MM.1S (cell line): ENCODE results near the gene SLC4A3.

Source experiments
- DNase-seq: peaks from one replicate; pipeline ENCODE4 v3.0.0-alpha.2; 2015
- H2AFZ ChIP-seq: fragments of 300-600 bp; sonication (generic); 2 replicates; pipeline ENCODE4 v1.6.0; 2016; ENCODE audit warnings: antibody characterized with exemption, low read length
- H3F3A ChIP-seq: fragments of 300-600 bp; sonication (generic); 2 replicates; pipeline ENCODE4 v1.6.1; 2016; ENCODE audit warnings: mild to moderate bottlenecking, antibody characterized with exemption, low read length, moderate library complexity, mixed read lengths; ENCODE audit not compliant: insufficient read depth
- H3K27ac ChIP-seq: fragments of 300-600 bp; sonication (generic); 2 replicates; pipeline ENCODE4 v1.5.1; 2016; ENCODE audit warnings: mild to moderate bottlenecking, low read length
- H3K27me3 ChIP-seq: fragments of 300-600 bp; sonication (generic); replicated peaks from 2 replicates; pipeline ENCODE4 v1.6.0; 2016; ENCODE audit warnings: low read length; ENCODE audit not compliant: insufficient read depth
- H3K36me3 ChIP-seq: fragments of 300-600 bp; sonication (generic); replicated peaks from 2 replicates; pipeline ENCODE4 v1.6.1; 2016; ENCODE audit warnings: mild to moderate bottlenecking, low read length, mixed read lengths; ENCODE audit not compliant: insufficient read depth
- H3K4me1 ChIP-seq: fragments of 300-600 bp; sonication (generic); 2 replicates; pipeline ENCODE4 v1.6.1; 2016; ENCODE audit warnings: low read length, mixed read lengths
- H3K4me2 ChIP-seq: fragments of 300-600 bp; sonication (generic); 2 replicates; pipeline ENCODE4 v1.6.0; 2016; ENCODE audit warnings: low read depth, low read length
- H3K4me3 ChIP-seq: fragments of 300-600 bp; sonication (generic); 2 replicates; pipeline ENCODE4 v1.5.1; 2016; ENCODE audit warnings: low read length, mixed read lengths
- H3K79me2 ChIP-seq: fragments of 300-600 bp; sonication (generic); 2 replicates; pipeline ENCODE4 v1.6.1; 2016; ENCODE audit warnings: mixed run types, low read length, mixed read lengths
- H3K9ac ChIP-seq: fragments of 300-600 bp; sonication (generic); 2 replicates; pipeline ENCODE4 v1.6.1; 2016; ENCODE audit warnings: low read length, mixed read lengths
- H3K9me2 ChIP-seq: fragments of 300-600 bp; sonication (generic); replicated peaks from 2 replicates; pipeline ENCODE4 v1.6.1; 2016; ENCODE audit warnings: mild to moderate bottlenecking, low read length, mixed read lengths; ENCODE audit not compliant: insufficient read depth
- H3K9me3 ChIP-seq: fragments of 300-600 bp; sonication (generic); replicated peaks from 2 replicates; pipeline ENCODE4 v1.6.1; 2016; ENCODE audit warnings: mild to moderate bottlenecking, low read length, mixed read lengths; ENCODE audit not compliant: insufficient read depth
- H4K20me1 ChIP-seq: fragments of 300-600 bp; sonication (generic); 2 replicates; pipeline ENCODE4 v1.6.1; 2016; ENCODE audit warnings: mild to moderate bottlenecking, low read length, moderate library complexity, mixed read lengths; ENCODE audit not compliant: insufficient read depth
- EZH2 ChIP-seq: fragments of 300-600 bp; sonication (generic); optimal IDR thresholded peaks from 2 replicates; pipeline ENCODE3; 2017; ENCODE audit warnings: low read depth, mild to moderate bottlenecking, antibody characterized with exemption, low read length, mixed read lengths
- EZH2phosphoT487 ChIP-seq: fragments of 300-600 bp; sonication (generic); IDR thresholded peaks from 2 replicates; pipeline ENCODE4 v1.6.1; 2018; ENCODE audit warnings: antibody characterized with exemption, low read length
- TF ChIP-seq, protein P1 (sequence below): fragments of 300-600 bp; sonication (generic); IDR thresholded peaks from 2 replicates; pipeline ENCODE4 v1.5.1; 2016; ENCODE audit warnings: antibody characterized with exemption, low read length, mixed read lengths

SLC4A3 gene

DNA sequence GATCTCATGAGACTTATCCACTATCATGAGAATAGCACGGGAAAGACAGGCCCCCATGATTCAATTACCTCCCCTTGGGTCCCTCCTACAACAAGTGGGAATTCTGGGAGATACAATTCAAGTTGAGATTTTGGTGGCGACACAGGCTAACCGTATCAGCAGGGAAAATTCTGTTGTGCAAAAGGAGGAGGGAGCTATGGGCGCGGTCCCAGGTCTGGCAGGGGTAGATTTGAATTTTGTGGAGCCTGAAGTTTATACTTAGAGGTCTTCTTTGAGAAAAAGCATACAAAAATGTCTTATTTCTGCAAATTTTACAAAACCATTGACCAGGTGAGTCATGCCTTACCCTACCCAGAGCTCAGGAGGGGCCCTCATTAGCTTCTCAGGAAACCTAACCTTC lies 36.6 kb downstream of the SLC4A3 start:
- no peak overlapping the region for H2AFZ ChIP-seq
- H3K9ac ChIP-seq = no peak overlapping the region
- H3K27ac ChIP-seq = no peak overlapping the region
- H3K36me3 ChIP-seq = no peaks in the 10 kb centered on the region
- no peaks in the 10 kb centered on the region for H3F3A ChIP-seq
- no peak overlapping the region for H3K4me3 ChIP-seq
- no peaks in the 10 kb centered on the region for H3K9me2 ChIP-seq
- H3K4me1 ChIP-seq = no peaks in the 10 kb centered on the region
- TF ChIP-seq, protein P1, sequence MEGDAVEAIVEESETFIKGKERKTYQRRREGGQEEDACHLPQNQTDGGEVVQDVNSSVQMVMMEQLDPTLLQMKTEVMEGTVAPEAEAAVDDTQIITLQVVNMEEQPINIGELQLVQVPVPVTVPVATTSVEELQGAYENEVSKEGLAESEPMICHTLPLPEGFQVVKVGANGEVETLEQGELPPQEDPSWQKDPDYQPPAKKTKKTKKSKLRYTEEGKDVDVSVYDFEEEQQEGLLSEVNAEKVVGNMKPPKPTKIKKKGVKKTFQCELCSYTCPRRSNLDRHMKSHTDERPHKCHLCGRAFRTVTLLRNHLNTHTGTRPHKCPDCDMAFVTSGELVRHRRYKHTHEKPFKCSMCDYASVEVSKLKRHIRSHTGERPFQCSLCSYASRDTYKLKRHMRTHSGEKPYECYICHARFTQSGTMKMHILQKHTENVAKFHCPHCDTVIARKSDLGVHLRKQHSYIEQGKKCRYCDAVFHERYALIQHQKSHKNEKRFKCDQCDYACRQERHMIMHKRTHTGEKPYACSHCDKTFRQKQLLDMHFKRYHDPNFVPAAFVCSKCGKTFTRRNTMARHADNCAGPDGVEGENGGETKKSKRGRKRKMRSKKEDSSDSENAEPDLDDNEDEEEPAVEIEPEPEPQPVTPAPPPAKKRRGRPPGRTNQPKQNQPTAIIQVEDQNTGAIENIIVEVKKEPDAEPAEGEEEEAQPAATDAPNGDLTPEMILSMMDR = no peak
- TF ChIP-seq EZH2phosphoT487 (no peak), EZH2 (no peak)
- no peaks in the 10 kb centered on the region for H3K9me3 ChIP-seq
- no peaks in the 10 kb centered on the region for H4K20me1 ChIP-seq
- no peak overlapping the region for H3K4me2 ChIP-seq
- no peak for DNase-seq
- H3K79me2 ChIP-seq = no peaks in the 10 kb centered on the region
- no peaks in the 10 kb centered on the region for H3K27me3 ChIP-seq

DNA sequence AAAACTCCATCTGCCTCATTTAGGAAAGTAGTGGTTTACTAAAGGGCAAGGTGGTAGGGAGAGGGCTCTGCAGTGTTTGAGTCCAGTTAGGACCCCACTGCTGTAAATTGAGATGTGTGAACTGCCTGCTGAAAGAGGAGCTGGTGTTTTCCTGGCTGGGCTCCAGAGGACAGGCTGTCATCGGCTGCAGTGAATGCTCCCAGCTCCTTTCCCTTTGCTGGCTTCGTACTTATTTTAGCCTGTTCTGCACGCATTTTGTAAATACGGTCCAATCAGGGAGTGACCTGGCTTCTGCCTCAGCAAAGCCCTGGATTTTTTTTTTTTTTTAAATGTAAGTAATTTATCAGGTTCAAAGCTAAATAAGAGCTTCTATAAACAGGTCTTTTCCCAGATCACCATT lies 37.5 kb downstream of the SLC4A3 start:
- Histone ChIP-seq H3K4me1 (no peaks in the 10 kb centered on the region), H3F3A (no peaks in the 10 kb centered on the region), H3K9me2 (no peaks in the 10 kb centered on the region), H3K36me3 (no peaks in the 10 kb centered on the region), H3K9me3 (no peaks in the 10 kb centered on the region), H4K20me1 (no peaks in the 10 kb centered on the region), H3K4me3 (no peak overlapping the region), H3K27ac (no peak overlapping the region), H3K27me3 (no peaks in the 10 kb centered on the region), H3K4me2 (no peak overlapping the region), H3K79me2 (no peaks in the 10 kb centered on the region), H3K9ac (no peak overlapping the region), H2AFZ (no peak overlapping the region)
- no peak for DNase-seq
- TF ChIP-seq, protein P1 = no peak
- TF ChIP-seq EZH2 = no peak
- TF ChIP-seq EZH2phosphoT487 = no peak

DNA sequence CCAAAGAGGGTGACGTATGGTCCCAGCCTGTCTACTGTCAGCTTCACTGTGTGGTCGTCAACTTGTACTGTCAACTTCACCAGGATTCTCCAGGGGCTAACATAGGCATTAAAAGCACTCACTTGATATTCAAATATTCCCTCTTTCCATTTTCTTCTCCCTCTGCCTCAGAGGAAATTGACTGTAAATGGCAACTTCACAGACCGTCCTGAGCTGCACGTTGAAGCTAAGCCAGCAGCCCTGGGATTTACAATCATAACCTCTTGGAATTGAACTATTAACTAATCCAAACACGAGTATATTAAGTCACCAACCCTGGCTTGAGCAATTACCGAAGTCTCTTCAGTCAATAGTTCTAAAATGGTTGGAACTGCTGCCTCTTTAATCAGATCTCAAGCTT lies 38.5 kb downstream of the SLC4A3 start:
- no peaks in the 10 kb centered on the region for H3F3A ChIP-seq
- no peaks in the 10 kb centered on the region for H3K9me3 ChIP-seq
- no peaks in the 10 kb centered on the region for H3K36me3 ChIP-seq
- no peak overlapping the region for H3K4me3 ChIP-seq
- no peaks in the 10 kb centered on the region for H4K20me1 ChIP-seq
- H2AFZ ChIP-seq = no peak overlapping the region
- no peak overlapping the region for H3K4me2 ChIP-seq
- no peak overlapping the region for H3K27ac ChIP-seq
- no peak overlapping the region for H3K9ac ChIP-seq
- no peaks in the 10 kb centered on the region for H3K4me1 ChIP-seq
- no peaks in the 10 kb centered on the region for H3K9me2 ChIP-seq
- TF ChIP-seq, protein P1 = no peak
- no peak for TF ChIP-seq EZH2
- no peak for TF ChIP-seq EZH2phosphoT487
- DNase-seq = no peak
- H3K27me3 ChIP-seq = no peaks in the 10 kb centered on the region
- H3K79me2 ChIP-seq = no peaks in the 10 kb centered on the region

DNA sequence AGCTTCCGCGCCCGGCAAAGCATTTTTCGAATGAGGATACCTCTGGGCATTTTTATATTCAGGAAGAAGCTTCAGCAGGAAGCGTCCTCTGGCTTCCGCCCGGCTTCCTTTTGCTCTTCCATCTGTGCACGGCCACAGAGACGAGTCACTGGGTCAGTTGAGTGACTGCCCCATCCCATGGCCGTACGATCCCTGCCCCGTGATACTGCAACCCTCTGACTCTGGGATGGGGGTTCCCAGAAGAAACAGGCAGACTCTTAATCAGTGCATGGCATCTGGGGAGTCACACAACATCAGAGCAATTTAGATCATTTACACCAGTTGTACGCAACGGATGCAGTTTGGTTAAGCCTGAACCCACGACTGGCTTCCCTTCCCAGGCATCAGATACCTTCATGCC lies 40.9 kb downstream of the SLC4A3 start:
- Histone ChIP-seq H3K9ac (no peak overlapping the region), H4K20me1 (no peaks in the 10 kb centered on the region), H3K4me1 (no peaks in the 10 kb centered on the region), H2AFZ (no peak overlapping the region), H3K27ac (no peak overlapping the region), H3K27me3 (no peaks in the 10 kb centered on the region), H3K79me2 (no peaks in the 10 kb centered on the region), H3K4me3 (no peak overlapping the region), H3F3A (no peaks in the 10 kb centered on the region), H3K9me3 (no peaks in the 10 kb centered on the region), H3K9me2 (no peaks in the 10 kb centered on the region), H3K36me3 (no peaks in the 10 kb centered on the region), H3K4me2 (no peak overlapping the region)
- DNase-seq = no peak
- TF ChIP-seq EZH2phosphoT487 (no peak), EZH2 (no peak)
